ENCODE measurements around the gene ANKFN1.

Gene ANKFN1

DNA sequence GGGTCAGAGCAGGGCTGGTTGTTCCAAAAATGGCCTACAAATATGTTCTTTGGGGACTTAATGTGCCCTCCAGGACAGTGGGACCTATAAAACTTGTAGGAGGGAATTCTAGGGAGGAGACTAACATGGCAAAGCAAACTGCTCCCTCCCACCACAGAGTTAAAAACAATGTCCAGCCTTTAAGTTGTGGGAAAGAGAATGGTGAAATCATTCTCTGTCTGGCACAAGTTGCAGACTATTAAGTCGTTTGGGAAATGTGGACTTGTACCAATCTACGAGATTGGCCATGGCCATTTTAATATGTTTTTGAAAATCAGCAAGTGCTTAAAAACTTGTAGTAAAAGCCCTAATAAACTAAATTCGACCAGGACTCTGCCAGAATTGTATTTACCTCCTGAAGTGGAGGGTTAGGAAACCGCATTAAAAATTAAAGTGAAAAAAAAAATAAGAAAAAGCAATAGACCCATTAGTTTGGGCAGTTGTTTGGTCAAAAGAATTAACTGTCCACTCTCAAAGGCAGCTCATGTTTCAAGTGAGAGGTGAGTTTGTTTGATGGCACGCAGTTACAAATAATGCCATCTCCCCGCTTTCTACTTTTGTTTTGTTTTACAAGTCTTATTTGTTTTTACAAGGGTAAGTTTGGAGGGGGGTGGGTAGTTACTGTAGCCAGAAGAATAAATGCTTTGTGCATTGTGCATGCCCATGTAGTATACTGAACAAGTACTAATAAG is 32.4 kb downstream of the ANKFN1 start:
- H3K9ac ChIP-seq (ENCODE audit: low read depth, low read length) = no peak overlapping the region
- no peaks in the 10 kb centered on the region for H3K36me3 ChIP-seq (ENCODE audit: insufficient read depth, low read length)
- no peaks in the 10 kb centered on the region for H3K4me1 ChIP-seq (ENCODE audit: insufficient read depth, low read length)
- H3K9me3 ChIP-seq (ENCODE audit: control insufficient read depth, insufficient read depth, low read length) = no peaks in the 10 kb centered on the region

DNA sequence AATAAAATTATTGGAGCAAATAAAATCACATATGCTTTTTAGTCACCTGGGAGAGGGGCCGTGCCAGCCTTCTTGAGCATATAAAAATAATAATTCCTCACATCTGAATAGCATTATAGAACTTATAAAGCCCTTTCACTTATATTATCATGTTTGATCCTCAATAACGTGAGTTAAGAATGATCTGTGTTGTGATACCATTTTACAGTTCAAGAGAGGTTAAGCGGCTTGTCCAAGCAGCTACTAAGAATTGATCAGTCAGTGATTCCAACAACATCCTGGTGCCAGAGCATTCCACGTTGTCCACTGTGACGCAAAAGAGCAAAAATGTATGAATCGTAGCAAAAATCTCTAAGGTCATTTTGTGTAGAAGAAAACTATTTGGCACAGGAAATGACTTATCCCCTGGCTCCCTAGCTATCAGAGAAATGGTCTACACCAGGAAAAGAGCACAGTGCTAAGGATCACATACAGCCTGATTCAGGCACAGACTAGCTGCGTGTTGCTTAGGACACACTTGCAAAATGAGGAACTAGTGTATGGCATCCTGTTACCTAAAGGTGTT is 33.0 kb downstream of the ANKFN1 start:
- Histone ChIP-seq H3K4me1 (ENCODE audit: insufficient read depth, low read length) (no peaks in the 10 kb centered on the region), H3K9ac (ENCODE audit: low read depth, low read length) (no peak overlapping the region), H3K9me3 (ENCODE audit: control insufficient read depth, insufficient read depth, low read length) (no peaks in the 10 kb centered on the region), H3K36me3 (ENCODE audit: insufficient read depth, low read length) (no peaks in the 10 kb centered on the region)

DNA sequence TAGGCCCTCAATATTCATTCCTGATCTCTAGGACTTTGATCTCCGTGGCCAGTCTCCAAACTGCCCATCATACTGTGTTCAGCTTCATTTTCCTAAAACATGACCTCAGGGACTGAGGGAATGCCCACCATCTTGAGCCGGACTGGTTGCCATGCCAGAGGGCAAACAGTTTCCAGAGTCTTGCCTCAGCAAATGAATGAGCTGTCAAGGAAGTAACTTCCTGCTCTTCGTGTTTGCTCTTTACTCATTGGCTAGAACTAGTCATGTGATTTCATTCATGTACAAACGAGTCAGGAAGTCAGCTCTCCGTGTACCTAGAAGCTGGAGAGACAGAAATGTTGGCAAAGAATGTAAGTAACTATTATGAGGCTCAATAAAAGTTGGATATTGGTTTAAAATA is 50.2 kb downstream of the ANKFN1 start:
- Histone ChIP-seq H3K36me3 (ENCODE audit: insufficient read depth, low read length) (no peaks in the 10 kb centered on the region), H3K9me3 (ENCODE audit: control insufficient read depth, insufficient read depth, low read length) (no peaks in the 10 kb centered on the region), H3K9ac (ENCODE audit: low read depth, low read length) (no peak overlapping the region), H3K4me1 (ENCODE audit: insufficient read depth, low read length) (no peaks in the 10 kb centered on the region)

DNA sequence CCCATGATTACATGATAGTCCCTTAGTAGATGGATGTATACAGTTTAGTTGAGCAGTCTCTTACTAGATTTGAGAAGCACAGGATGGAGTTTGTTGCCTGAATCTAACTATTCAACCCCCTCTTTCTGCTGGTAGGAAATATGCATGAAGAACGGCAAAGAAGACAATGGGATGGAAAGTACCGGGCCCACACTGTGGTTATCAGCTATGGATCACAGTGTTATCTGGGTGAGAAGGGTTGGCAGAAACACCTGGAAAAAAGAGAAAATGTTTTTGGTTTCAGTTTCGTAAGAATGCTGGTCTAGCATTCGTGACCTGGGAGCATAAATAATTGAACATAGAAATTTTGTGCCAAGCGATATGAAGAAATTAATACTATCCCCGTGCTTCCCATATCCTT is 53.1 kb downstream of the ANKFN1 start:
- Histone ChIP-seq H3K9me3 (ENCODE audit: control insufficient read depth, insufficient read depth, low read length) (no peaks in the 10 kb centered on the region), H3K36me3 (ENCODE audit: insufficient read depth, low read length) (no peaks in the 10 kb centered on the region), H3K9ac (ENCODE audit: low read depth, low read length) (no peak overlapping the region), H3K4me1 (ENCODE audit: insufficient read depth, low read length) (no peaks in the 10 kb centered on the region)

DNA sequence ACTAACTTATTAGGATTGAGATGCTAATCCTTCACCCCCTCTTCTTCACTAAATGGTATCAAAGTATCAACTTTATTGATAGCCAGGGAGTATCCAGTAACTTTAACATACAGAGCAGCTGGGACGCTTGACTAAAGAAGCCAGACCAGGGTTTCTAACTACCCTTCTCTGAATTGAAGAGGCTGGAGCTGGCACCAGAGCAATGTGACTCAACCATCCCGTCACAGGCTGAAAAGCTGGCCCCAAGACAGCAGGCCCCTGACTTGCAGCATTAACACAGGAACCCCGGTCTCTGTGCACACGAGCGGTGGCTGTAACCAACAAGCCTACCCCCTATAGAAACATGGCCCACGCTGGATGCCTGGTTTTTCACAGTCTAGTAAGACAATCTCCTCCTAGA is 59.8 kb downstream of the ANKFN1 start:
- Histone ChIP-seq H3K36me3 (ENCODE audit: insufficient read depth, low read length) (no peaks in the 10 kb centered on the region), H3K4me1 (ENCODE audit: insufficient read depth, low read length) (no peaks in the 10 kb centered on the region), H3K9me3 (ENCODE audit: control insufficient read depth, insufficient read depth, low read length) (no peaks in the 10 kb centered on the region)

DNA sequence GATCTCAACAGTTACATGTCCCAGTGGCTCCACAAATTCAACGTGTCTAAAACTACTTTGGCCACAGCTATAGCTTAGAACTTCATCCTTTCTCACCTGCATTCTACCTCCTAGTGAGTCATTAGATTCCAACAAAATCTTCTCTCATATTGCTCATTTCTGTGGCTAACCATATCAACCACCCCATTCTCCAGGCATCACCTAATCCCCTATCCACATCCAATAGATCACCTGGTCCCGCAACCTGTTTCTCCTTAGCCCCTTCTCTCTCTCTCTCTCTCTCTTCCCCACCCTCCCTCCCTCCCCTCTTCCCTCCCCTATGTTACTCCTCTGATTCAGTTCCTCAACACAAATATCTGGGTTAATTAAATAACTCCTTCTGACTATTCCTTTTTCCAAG is 64.6 kb downstream of the ANKFN1 start:
- Histone ChIP-seq H3K9me3 (ENCODE audit: control insufficient read depth, insufficient read depth, low read length) (no peaks in the 10 kb centered on the region), H3K9ac (ENCODE audit: low read depth, low read length) (no peak overlapping the region), H3K36me3 (ENCODE audit: insufficient read depth, low read length) (no peaks in the 10 kb centered on the region), H3K4me1 (ENCODE audit: insufficient read depth, low read length) (peaks cover 9% of the 10 kb centered on the region)

More for the DNA sequence above, 59.8 kb downstream of the ANKFN1 start:
- no peak overlapping the region for H3K9ac ChIP-seq (ENCODE audit: low read depth, low read length)

DNA sequence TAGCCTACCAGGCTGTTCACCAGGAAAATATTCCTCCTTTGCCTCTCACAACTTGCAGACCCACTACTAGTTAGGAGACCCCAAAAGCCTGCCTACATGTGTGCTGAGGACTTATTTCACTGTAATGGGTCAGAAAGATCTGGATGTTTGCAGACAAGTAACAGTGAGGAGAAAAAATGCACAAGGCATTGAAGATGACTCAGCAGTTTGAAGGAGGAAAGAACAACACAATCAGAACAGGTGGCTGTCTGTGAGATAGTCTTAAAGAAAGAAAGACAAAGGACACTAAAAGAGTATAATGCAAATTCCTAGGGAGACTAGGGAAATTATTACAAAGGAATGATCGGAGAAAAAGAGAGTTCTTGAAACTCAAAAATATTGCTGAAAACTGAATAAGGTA is 69.0 kb downstream of the ANKFN1 start:
- H3K4me1 ChIP-seq (ENCODE audit: insufficient read depth, low read length) = peaks cover 9% of the 10 kb centered on the region
- H3K9ac ChIP-seq (ENCODE audit: low read depth, low read length) = no peak overlapping the region
- H3K36me3 ChIP-seq (ENCODE audit: insufficient read depth, low read length) = no peaks in the 10 kb centered on the region
- H3K9me3 ChIP-seq (ENCODE audit: control insufficient read depth, insufficient read depth, low read length) = no peaks in the 10 kb centered on the region

DNA sequence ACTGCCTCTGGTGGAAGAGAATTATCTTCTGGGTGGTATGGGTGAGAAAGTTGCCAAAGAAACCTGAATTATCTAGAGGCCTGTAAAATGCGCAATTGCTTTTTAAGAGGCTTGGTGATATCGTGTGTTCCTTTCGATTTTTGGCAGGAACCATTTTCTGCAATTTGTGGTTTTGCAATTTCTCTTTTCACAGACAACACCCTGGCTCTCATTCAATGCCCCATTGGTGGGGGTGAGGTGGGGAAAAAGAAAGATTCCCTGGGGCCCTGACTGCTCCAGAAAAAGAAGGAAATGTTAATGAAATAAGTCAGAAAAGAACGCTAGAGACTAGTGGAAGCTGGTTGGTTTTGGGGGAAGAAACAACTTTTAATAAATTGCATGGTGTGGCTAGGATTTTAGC is 77.4 kb downstream of the ANKFN1 start:
- H3K36me3 ChIP-seq (ENCODE audit: insufficient read depth, low read length) = no peaks in the 10 kb centered on the region
- H3K4me1 ChIP-seq (ENCODE audit: insufficient read depth, low read length) = no peaks in the 10 kb centered on the region; the same call in 1 of the 2 replicates
- H3K9me3 ChIP-seq (ENCODE audit: control insufficient read depth, insufficient read depth, low read length) = no peaks in the 10 kb centered on the region
- H3K9ac ChIP-seq (ENCODE audit: low read depth, low read length) = no peak overlapping the region

DNA sequence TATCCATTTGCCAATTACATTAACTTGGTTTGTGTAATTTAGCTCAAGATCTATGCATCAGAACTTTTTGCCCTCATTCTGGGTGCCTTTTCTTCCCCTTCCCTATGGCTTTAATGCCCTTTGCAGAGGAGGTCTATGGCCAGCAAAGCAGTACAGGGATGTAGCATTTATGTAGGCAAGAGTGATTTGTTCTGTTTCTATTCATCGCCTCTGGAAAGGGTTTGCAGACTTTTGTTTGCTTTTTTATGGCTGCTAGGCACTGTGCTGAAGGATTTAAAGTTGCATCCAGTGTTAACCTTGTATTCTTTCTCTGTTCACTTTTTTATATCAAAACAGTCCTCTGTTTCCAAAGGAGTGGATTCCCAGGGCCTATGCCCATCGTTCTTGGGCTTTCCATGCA is 78.0 kb downstream of the ANKFN1 start:
- no peaks in the 10 kb centered on the region; the same call in 1 of the 2 replicates for H3K4me1 ChIP-seq (ENCODE audit: insufficient read depth, low read length)
- no peak overlapping the region for H3K9ac ChIP-seq (ENCODE audit: low read depth, low read length)
- no peaks in the 10 kb centered on the region for H3K9me3 ChIP-seq (ENCODE audit: control insufficient read depth, insufficient read depth, low read length)
- H3K36me3 ChIP-seq (ENCODE audit: insufficient read depth, low read length) = no peaks in the 10 kb centered on the region

DNA sequence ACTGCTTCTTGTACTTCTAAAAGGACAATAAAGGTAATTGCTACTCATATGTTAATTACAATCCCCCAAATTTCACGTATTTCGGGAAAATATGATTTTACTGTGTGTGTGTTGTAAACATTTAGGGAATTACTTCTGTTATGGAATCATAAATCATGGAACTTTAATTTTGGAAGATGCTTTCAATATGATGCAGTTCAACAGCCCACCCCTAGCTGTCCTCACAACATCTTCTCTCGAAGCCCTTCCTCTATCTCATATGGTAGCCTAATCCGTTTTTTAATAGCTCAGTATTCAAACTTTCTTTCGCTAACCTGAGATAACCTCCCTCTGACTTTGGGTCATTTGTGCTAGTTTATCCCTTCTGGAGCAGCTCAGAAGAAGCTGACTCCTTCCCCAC is 78.4 kb downstream of the ANKFN1 start:
- Histone ChIP-seq H3K9me3 (ENCODE audit: control insufficient read depth, insufficient read depth, low read length) (no peaks in the 10 kb centered on the region), H3K9ac (ENCODE audit: low read depth, low read length) (no peak overlapping the region), H3K36me3 (ENCODE audit: insufficient read depth, low read length) (no peaks in the 10 kb centered on the region), H3K4me1 (ENCODE audit: insufficient read depth, low read length) (no peaks in the 10 kb centered on the region; the same call in 1 of the 2 replicates)

DNA sequence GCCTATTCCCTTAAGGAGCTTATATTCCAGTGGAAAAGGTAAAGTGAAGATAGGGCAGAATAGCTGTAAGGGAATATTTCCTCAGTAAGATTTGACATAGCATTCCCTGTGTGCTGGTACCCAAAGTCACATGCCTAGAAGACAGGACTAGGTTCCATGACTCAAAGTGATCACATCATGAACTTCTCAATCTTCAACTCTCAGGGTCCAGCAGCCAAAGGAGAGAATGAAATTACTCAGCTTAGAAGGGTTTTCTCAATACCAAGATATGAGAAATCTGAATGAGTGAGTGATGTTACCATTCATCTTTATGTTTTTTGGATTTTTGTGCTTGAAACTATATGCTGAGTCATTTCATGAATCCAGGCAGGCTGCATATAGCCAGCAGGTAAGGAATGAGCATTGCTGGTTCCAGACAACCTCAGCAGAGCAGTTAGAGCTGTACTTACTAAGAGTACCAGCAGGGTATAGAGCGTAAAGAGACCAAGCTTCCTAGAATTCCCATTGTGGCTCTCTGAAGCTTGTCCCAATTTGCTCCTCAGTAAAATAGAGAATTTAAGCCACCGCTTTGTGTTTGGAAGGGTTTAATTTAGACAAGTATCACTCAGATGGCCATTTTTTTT is 91.1 kb downstream of the ANKFN1 start:
- no peak overlapping the region for H3K9ac ChIP-seq (ENCODE audit: low read depth, low read length)
- H3K9me3 ChIP-seq (ENCODE audit: control insufficient read depth, insufficient read depth, low read length) = no peaks in the 10 kb centered on the region

DNA sequence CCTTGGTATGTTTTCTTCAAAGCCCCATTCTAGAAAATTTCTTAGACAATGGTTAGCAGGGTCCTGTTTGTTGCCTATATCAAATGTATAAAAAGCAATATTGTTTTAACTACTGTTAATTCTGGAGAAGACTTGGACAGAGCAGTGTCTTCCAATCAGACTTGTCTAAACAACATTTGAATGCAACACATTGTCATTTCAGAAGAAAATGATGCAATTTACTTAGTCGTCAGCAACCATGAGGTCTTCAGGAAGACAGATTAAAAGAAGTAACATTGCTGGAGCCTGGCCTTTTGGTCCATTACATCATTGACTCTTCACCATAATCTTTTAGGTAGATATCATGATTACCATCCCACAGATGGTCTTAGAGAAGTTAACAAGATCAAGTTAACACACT is 94.5 kb downstream of the ANKFN1 start:
- Histone ChIP-seq H3K9me3 (ENCODE audit: control insufficient read depth, insufficient read depth, low read length) (no peaks in the 10 kb centered on the region), H3K36me3 (ENCODE audit: insufficient read depth, low read length) (no peaks in the 10 kb centered on the region), H3K4me1 (ENCODE audit: insufficient read depth, low read length) (no peaks in the 10 kb centered on the region), H3K9ac (ENCODE audit: low read depth, low read length) (no peak overlapping the region)

More for the DNA sequence above, 91.1 kb downstream of the ANKFN1 start:
- Histone ChIP-seq H3K36me3 (ENCODE audit: insufficient read depth, low read length) (no peaks in the 10 kb centered on the region), H3K4me1 (ENCODE audit: insufficient read depth, low read length) (no peaks in the 10 kb centered on the region)

DNA sequence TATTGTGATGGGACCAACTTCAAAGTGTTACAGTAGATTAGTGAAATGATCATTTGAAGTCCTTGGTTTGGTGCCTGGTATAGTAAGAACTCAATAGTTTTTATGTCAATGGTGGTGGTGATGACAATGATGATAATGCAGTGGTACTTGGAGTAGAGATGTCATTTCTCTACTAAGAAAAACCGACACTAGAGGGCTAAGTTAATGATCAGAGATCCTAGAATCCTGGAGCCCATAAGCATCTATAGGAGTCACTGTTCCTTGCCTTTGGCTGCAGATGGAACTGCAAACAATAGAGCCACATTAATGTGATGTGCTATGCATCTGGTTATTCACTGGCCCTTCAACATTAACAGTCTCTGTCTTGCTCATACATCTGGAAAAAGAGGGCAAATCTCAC is 103.8 kb downstream of the ANKFN1 start:
- H3K9me3 ChIP-seq (ENCODE audit: control insufficient read depth, insufficient read depth, low read length) = no peaks in the 10 kb centered on the region
- H3K36me3 ChIP-seq (ENCODE audit: insufficient read depth, low read length) = no peaks in the 10 kb centered on the region
- no peak overlapping the region for H3K9ac ChIP-seq (ENCODE audit: low read depth, low read length)
- H3K4me1 ChIP-seq (ENCODE audit: insufficient read depth, low read length) = no peaks in the 10 kb centered on the region

DNA sequence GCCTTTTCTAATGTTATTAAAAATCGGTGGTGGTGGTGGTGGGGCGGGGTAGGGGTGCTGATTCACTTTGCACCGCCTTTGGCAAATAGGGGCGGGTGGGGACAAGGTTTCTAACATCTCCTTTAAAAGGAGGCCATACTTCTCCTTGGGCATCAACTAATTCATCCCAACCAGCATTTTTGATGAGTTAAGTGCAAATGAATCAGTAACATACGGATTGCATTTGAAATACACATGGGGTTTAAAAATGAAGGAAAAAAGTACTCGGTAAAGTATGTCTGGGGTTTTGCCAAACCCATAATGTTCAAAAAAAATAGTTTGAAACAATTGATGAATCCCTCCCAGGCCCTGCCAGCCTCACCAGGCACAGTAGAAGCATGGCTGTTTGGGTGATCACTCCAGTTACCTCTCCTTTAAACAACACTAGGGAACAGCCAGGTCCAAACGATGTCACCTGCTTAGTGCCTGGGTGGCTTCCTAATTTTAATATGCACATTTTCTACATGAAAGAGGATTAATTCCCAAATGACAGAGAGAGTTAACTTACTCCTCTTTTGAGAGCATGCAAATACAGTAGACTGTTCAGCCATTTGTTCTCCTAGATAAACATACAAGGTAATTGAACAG is 107.2 kb downstream of the ANKFN1 start:
- no peaks in the 10 kb centered on the region for H3K36me3 ChIP-seq (ENCODE audit: insufficient read depth, low read length)

DNA sequence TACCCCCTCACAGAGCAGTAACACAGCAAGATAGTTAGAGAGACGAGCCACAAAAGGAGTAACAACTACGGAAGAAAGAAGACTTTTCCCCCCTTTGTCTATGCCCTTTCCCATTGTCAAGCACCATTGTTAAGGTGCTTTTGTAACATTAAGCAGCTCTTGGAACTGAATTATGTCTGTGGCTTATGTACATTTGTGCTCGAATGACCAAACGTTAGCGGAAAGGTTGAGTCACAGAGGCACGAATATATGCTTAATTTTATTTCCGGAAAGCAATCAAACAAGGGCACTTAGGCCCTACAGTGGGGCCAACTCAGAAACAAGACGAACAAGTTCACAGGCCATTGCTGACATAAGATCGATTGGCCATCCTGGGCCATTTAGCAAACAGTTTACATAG is 109.5 kb downstream of the ANKFN1 start:
- H3K4me1 ChIP-seq (ENCODE audit: insufficient read depth, low read length) = no peaks in the 10 kb centered on the region; the same call in 1 of the 2 replicates
- no peaks in the 10 kb centered on the region for H3K36me3 ChIP-seq (ENCODE audit: insufficient read depth, low read length)

More for the DNA sequence above, 107.2 kb downstream of the ANKFN1 start:
- H3K9me3 ChIP-seq (ENCODE audit: control insufficient read depth, insufficient read depth, low read length) = no peaks in the 10 kb centered on the region
- H3K9ac ChIP-seq (ENCODE audit: low read depth, low read length) = no peak overlapping the region
- H3K4me1 ChIP-seq (ENCODE audit: insufficient read depth, low read length) = no peaks in the 10 kb centered on the region; the same call in 1 of the 2 replicates

More for the DNA sequence above, 109.5 kb downstream of the ANKFN1 start:
- H3K9ac ChIP-seq (ENCODE audit: low read depth, low read length) = no peak overlapping the region
- H3K9me3 ChIP-seq (ENCODE audit: control insufficient read depth, insufficient read depth, low read length) = no peaks in the 10 kb centered on the region

All from ES-I3 (cell line).